ENCODE results near the gene SNX25. TPM values are rescaled to one million over a fixed set of nuclear protein-coding genes. Genes with fewer than 3 reads are reported as not detected.

SNX25 gene
- total and polyA plus RNA-seq, 2 of the 13 experiments (the other 11 are each of a cell fraction or from before 2014, with no cell fraction given), result 23.4 to 23.5 TPM

DNA sequence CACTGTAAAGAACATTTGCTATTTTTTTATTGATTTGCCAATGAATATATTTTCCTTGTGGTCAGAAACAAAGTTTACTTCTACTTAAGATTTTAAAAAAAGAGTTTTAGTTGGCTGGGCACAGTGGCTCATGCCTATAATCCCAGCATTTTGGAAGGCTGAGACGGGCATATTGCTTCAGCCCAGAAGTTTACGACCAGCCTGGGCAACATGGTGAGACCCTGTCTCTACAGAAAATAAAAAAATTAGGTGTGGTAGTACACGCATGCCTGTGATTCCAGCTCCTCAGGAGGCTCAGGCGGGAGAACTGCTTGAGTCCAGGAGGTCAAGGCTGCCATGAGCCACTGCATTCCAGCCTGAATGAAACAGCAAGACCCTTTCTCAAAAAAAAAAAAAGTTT is 149.6 kb downstream of the SNX25 start:
- no peak for ATAC-seq
- CTCF ChIA-PET (ENCODE audit: low intra/inter-chr PET ratio, low total read pairs), result no interaction called here
- H3K36me3 ChIP-seq (replicated peaks in 1 of 2; ENCODE audit: control insufficient read depth in 1 of 2, insufficient read depth in 2 of 2, low read length in 2 of 2), result peaks cover 6 to 38% of the 10 kb centered on the region in 2 experiments; a peak in 4 of 5 replicates
- no peak overlapping the region for H2AFZ ChIP-seq (ENCODE audit: low read length)
- H4K20me1 ChIP-seq (ENCODE audit: insufficient read depth, low read length), result no peaks in the 10 kb centered on the region
- H3K4me2 ChIP-seq (ENCODE audit: low read depth, low read length), result no peak overlapping the region
- POLR2A ChIA-PET, result no interaction called here
- no peaks in the 10 kb centered on the region for H3K79me2 ChIP-seq (ENCODE audit: insufficient read depth, low read length)
- no peaks in the 10 kb centered on the region for H3K27me3 ChIP-seq (ENCODE audit: control insufficient read depth in 1 of 2, insufficient read depth in 2 of 2, low read length in 2 of 2)
- H3K4me1 ChIP-seq (ENCODE audit: insufficient read depth, low read length), result peaks cover 15% of the 10 kb centered on the region
- WGBS (ENCODE audit: low lambda C conversion rate), result 80% methylated on average over 4 of the region's 4 CpGs
- H3K9me3 ChIP-seq (ENCODE audit: low read length), result no peaks in the 10 kb centered on the region
- peak; percentile 42 for DNase-seq (ENCODE audit: low spot score)
- BruUV-seq (replicated peaks), result no TSS peak
- peak; percentile 57 for TF ChIP-seq TEAD3 (CRISPR knock-in tag; optimal IDR thresholded peaks at IDR 0.05; ENCODE audit: borderline replicate concordance)
- no peak for TF ChIP-seq ZNF605 (CRISPR knock-in tag; IDR thresholded peaks at IDR 0.05)
- TF ChIP-seq ZNF670 (CRISPR knock-in tag; IDR thresholded peaks at IDR 0.05; ENCODE audit: borderline replicate concordance), result no peak
- 0 out of 2 replicates have a peak, but pooled peaks have one; percentile 17 for TF ChIP-seq HNF4A (CRISPR knock-in tag; IDR thresholded peaks at IDR 0.05)
- no peak for TF ChIP-seq SOX6 (IDR thresholded peaks at IDR 0.05)
- TF ChIP-seq SOX6 (CRISPR knock-in tag; IDR thresholded peaks at IDR 0.05), result 0 out of 2 replicates have a peak, but pooled peaks have one; percentile 9
- TF ChIP-seq ZNF770 (CRISPR knock-in tag; IDR thresholded peaks at IDR 0.05), result peak; percentile 67
- TF ChIP-seq SALL1 (CRISPR knock-in tag; IDR thresholded peaks at IDR 0.05), result peak; percentile 12; the same call in 1 of the 2 replicates
- no peak overlapping the region for H3K27ac ChIP-seq (ENCODE audit: extremely low read length, insufficient read depth, low read length)
- no peak overlapping the region for H3K4me3 ChIP-seq (replicated peaks in 1 of 3; ENCODE audit: insufficient read depth in 1 of 3, low read depth in 2 of 3, low read length in 3 of 3)
- intact Hi-C loops (cut with micrococcal nuclease; ENCODE audit: unreplicated experiment) (no loop called here), in situ Hi-C loops (cut with HindIII; ENCODE audit: extremely low pct_ligation_motif_present, low pct_unique_long_range_greater_than_20kb) (no loop called here)
- no peak for FAIRE-seq
- H3K9ac ChIP-seq (ENCODE audit: insufficient read depth, low read depth, low read length), result no peak overlapping the region
